Right cardiac atrium (tissue), 5 donors: Measurements from ENCODE around the gene GALNTL6. TPM values are rescaled to one million over a fixed set of nuclear protein-coding genes. Genes with fewer than 3 reads are reported as not detected.

Experiments used
- ATAC-seq, 2 donors: fragments of 200-7000 bp; cut with Tn5 transposase; one replicate each; pipeline versions ENCODE4 v1.8.0 to v1.9.1; 2020; ENCODE audit warnings: moderate library complexity in 2 of 2, mild to moderate bottlenecking in 1 of 2
- DNase-seq, 3 donors: peaks; one replicate each; pipeline ENCODE4 v3.0.0-alpha.2; 2020
- H3K27ac ChIP-seq: one replicate; pipeline ENCODE4 v1.5.1; 2013; ENCODE audit warnings: mild to moderate bottlenecking, low read length, control low read depth, moderate library complexity
- H3K27me3 ChIP-seq: one replicate; pipeline ENCODE4 v1.6.1; 2013; ENCODE audit not compliant: control insufficient read depth, insufficient read depth
- H3K4me1 ChIP-seq: one replicate; pipeline ENCODE4 v1.6.1; 2013; ENCODE audit warnings: low read length; ENCODE audit not compliant: control insufficient read depth, insufficient read depth
- H3K4me3 ChIP-seq: one replicate; pipeline ENCODE4 v1.5.1; 2013; ENCODE audit warnings: low read length, control low read depth
- H3K9me3 ChIP-seq: one replicate; pipeline ENCODE4 v1.6.1; 2013; ENCODE audit warnings: low read length; ENCODE audit not compliant: control insufficient read depth
- WGBS: extraction: QIAGEN DNeasy Blood & Tissue Kit; methylation state at CpG from one replicate; pipeline ENCODE4 v1.1.7; 2013; 5-methylcytosine and 5-hydroxymethylcytosine counted together
- intact Hi-C, 4 donors: fragments of 100-400 bp; cut with DNase I; formaldehyde crosslinking; loops; one replicate each; pipeline versions ENCODE4 v1.11.0 to v1.14.0; 2022 to 2023
- polyA plus RNA-seq: library from polyadenylated mRNA; stranded (reverse); fragments of 200-250 nt; gene quantifications from one replicate; pipeline ENCODE4 v1.2.3, GENCODE V29; 2013
- total RNA-seq, 4 donors: library from RNA; stranded (reverse); fragmentation: NEBNext Ultra II Directional; extraction: Animal tissue kit (Norgen Biotek cat#: 25700); gene quantifications; one replicate each; pipeline ENCODE4 v1.2.1, GENCODE V29; 2021
- donor health status: healthy with polysubstance abuse.
- donor health status: DM: no; HTN: yes; CAD: no.
- donor health status: DM: no; HTN: no; CAD: no.
- donor health status: DM: no; HTN: yes; CAD: no; lungs with severe emphysema.
- donor health status: DM: yes; HTN: yes; CAD: no.

Gene GALNTL6
- total and polyA plus RNA-seq, 5 donors = not detected

DNA sequence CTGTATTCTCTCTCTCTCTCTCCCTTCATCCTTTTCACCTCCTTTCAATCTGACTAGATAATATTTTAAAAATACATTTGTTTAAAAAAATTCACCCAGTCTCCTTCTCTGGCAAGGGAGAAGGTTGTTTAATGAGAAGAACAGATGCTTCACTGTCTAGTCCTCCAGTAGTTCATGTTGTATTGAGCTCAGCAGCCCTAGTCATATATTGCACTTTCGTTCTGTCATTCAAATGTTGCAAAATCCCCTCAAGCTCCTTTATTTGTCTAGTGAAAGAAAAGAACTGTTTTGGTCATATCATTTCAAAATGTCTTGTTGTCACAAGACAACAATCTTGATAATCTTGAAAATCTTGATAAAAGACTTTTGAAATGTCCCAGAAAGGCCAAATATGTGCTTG, 248.0 kb downstream of the GALNTL6 start:
- H3K9me3 ChIP-seq = no peaks in the 10 kb centered on the region
- H3K27me3 ChIP-seq = no peaks in the 10 kb centered on the region
- WGBS = 67% methylated on average over 1 of the region's 1 CpG
- H3K27ac ChIP-seq = no peak overlapping the region
- intact Hi-C loops = no loop called here
- no peaks in the 10 kb centered on the region for H3K4me1 ChIP-seq
- no peak overlapping the region for H3K4me3 ChIP-seq
- no peak for DNase-seq
- ATAC-seq = no peak

DNA sequence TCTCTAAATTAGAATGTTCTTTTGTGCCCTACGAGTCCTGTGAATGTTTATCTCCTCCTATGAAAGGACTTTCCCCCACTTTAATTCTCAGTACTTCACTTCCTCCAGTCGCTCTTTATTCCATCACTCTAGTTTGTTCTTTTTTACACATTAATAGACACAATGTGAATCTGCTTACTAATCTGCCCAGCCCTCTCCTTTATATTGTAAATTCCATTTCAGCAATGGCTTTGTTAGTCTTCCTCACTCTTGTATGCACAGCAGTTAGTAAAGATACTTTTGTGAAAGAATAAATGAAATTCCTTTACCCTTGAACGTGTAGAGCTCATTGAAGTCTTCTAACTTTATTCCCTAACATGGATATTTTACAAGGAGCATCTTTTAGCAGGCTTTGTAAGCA, 255.3 kb downstream of the GALNTL6 start:
- no peak for DNase-seq
- intact Hi-C loops = no loop called here
- Histone ChIP-seq H3K27ac (no peak overlapping the region), H3K9me3 (no peaks in the 10 kb centered on the region), H3K4me3 (no peak overlapping the region), H3K4me1 (no peaks in the 10 kb centered on the region), H3K27me3 (no peaks in the 10 kb centered on the region)
- no peak for ATAC-seq
- WGBS = no CpG with 5 or more reads among the region's 3 CpGs

DNA sequence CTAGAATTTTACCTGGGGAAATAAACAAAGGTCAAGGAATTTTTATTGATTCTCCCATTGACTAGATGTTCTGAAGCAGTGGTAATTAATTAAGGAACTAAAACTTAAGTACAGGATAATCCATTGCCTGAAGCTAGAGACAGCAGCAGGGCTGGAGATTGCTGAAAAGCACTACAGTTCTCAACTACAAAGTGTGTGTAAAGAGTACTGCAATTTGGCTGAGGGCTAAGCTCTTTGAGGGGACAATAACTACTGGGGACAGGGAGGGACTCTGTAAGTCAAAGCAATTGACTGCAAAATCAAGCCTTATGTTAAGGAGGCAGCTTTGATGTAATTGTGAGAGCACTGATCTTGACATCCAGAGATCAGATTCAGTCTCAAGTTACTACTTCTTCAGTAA, 260.4 kb downstream of the GALNTL6 start:
- Histone ChIP-seq H3K9me3 (no peaks in the 10 kb centered on the region), H3K4me3 (no peak overlapping the region), H3K27ac (no peak overlapping the region), H3K27me3 (no peaks in the 10 kb centered on the region), H3K4me1 (no peaks in the 10 kb centered on the region)
- ATAC-seq (no peak), DNase-seq (no peak)
- intact Hi-C loops = no loop called here

DNA sequence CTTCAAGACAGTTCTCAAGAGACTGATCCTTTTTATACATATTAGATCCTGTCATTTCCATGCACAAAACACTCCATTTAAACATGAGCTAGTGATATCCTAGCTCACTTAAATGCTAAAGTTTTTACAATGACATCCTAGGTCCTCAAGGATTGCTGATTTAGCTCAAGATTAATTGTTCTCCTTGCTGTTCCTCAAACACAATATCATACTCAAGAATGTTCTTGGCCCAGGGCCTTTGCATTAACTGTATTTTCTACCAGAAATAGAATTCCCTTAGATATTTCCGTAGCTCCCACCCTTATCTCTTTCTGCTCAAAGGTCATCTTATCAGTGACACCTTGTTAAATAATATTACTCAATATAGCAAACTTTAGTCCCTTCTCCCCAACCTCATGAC, 270.1 kb downstream of the GALNTL6 start:
- no peaks in the 10 kb centered on the region for H3K9me3 ChIP-seq
- 28% methylated on average over 1 of the region's 1 CpG for WGBS
- ATAC-seq = no peak
- no peak overlapping the region for H3K4me3 ChIP-seq
- no peak overlapping the region for H3K27ac ChIP-seq
- H3K4me1 ChIP-seq = no peaks in the 10 kb centered on the region
- no peak for DNase-seq
- intact Hi-C loops = no loop called here
- no peaks in the 10 kb centered on the region for H3K27me3 ChIP-seq

DNA sequence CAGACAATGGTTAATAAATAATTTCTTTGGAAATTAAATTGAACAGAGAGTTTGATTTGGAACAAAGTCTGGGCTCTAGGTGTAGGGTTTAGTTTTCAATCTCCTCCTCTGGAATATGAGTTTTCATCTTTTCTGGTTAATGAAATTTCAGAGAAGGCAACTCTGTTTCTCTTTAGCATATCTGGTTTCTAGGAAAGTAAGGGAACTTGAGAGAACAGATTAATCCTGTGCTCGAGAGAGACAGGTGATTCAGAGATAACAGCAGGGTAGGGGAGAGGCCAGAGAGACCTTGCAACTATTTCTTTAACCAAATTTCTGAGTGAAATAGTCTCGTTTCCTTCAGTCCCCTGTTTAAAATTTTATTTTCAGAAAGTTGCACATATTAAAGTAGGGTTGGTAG, 275.4 kb downstream of the GALNTL6 start:
- DNase-seq (no peak), ATAC-seq (no peak)
- no peaks in the 10 kb centered on the region for H3K27me3 ChIP-seq
- H3K27ac ChIP-seq = no peak overlapping the region
- intact Hi-C loops = no loop called here
- H3K4me3 ChIP-seq = no peak overlapping the region
- no peaks in the 10 kb centered on the region for H3K9me3 ChIP-seq
- no peaks in the 10 kb centered on the region for H3K4me1 ChIP-seq
- WGBS = 42% methylated on average over 2 of the region's 2 CpGs

DNA sequence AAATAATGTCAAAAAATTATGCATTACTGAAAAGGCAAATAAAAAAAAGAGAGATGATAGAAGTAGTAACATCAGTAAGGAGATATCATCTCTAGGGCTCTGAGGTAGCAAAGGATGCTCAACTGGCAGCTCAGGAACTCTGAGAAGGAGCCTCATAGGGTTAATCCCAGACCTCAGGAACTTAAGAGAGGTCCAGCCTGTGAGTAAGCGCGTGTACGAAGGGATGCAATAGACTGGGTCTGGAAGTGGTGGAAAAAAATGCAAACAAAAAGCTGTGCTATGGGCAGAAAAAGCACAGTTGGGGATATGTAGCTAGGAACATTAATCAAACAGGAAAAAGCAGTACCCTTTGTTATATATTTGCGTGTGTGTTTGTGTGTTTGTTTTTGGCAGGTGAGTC, 282.0 kb downstream of the GALNTL6 start:
- Histone ChIP-seq H3K9me3 (no peaks in the 10 kb centered on the region), H3K4me1 (no peaks in the 10 kb centered on the region), H3K4me3 (no peak overlapping the region), H3K27me3 (no peaks in the 10 kb centered on the region), H3K27ac (no peak overlapping the region)
- DNase-seq (no peak), ATAC-seq (no peak)
- 60% methylated on average over 4 of the region's 4 CpGs for WGBS
- intact Hi-C loops = no loop called here

DNA sequence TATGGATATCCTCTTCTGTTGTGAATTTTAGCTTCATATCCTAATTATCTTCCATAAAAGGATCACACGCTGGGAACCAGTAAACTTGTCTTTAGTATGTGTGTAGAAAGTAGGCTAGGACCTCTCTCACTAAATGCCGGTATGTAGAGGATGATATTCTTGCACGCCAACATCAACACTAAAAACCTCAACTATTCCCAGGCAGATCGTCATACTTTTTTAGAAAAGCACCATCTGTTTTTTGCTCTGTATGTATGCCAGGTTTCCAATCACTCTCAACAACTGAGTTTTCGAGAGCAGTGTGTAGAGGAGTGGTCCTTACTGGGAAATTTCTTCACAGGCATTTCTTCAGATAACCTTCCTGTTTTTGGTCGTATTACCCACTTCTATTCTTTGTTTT, 283.6 kb downstream of the GALNTL6 start:
- 52% methylated on average over 6 of the region's 6 CpGs for WGBS
- Histone ChIP-seq H3K4me3 (no peak overlapping the region), H3K9me3 (no peaks in the 10 kb centered on the region), H3K27ac (no peak overlapping the region), H3K4me1 (no peaks in the 10 kb centered on the region), H3K27me3 (no peaks in the 10 kb centered on the region)
- ATAC-seq = no peak
- DNase-seq = no peak
- intact Hi-C loops = no loop called here

DNA sequence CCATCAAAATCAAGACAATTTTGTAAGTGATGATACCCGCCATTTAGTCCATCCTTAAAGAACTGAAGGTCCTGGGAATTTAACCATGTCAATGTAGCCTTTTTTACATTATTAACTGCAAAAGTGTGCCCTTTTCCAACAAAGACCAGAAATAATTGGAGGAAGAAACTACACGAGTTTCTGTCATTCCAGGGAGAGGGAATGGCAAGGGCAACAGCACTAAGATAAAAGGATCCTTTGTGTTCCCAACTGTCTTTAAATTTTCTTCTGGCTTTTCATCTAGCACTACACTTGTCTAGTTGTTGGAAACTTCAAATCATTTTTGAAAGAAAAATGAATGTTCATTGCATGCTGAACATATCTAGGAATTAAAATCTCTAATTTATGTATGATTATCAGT, 286.2 kb downstream of the GALNTL6 start:
- no peaks in the 10 kb centered on the region for H3K4me1 ChIP-seq

DNA sequence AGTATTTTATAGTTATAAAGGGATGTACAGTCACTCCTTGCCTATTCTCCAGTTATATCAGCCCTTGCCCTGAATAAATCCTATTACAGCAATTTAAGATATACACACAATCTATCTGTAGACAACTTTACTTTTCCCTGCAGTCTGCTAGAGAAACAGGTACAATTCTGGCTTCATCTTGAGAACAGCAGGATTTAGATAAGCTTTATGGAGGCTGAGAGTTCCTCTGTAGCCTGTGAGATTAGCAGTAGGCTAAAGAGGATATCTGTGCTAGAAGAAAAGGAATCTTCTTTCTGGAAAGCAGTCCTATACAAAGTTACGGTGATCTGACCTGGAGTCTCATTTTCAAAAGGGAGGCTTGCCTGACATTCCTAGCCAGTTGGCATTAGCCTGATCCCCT, 290.3 kb downstream of the GALNTL6 start:
- Histone ChIP-seq H3K9me3 (no peaks in the 10 kb centered on the region), H3K4me3 (no peak overlapping the region), H3K27me3 (no peaks in the 10 kb centered on the region), H3K27ac (no peak overlapping the region), H3K4me1 (no peaks in the 10 kb centered on the region)
- no peak for DNase-seq
- no peak for ATAC-seq
- intact Hi-C loops = no loop called here
- 91% methylated on average over 1 of the region's 1 CpG for WGBS

More for the DNA sequence above, 286.2 kb downstream of the GALNTL6 start:
- Histone ChIP-seq H3K4me3 (no peak overlapping the region), H3K27ac (no peak overlapping the region), H3K9me3 (no peaks in the 10 kb centered on the region), H3K27me3 (no peaks in the 10 kb centered on the region)
- ATAC-seq = no peak
- intact Hi-C loops = no loop called here
- 62% methylated on average over 2 of the region's 2 CpGs for WGBS
- DNase-seq = no peak

DNA sequence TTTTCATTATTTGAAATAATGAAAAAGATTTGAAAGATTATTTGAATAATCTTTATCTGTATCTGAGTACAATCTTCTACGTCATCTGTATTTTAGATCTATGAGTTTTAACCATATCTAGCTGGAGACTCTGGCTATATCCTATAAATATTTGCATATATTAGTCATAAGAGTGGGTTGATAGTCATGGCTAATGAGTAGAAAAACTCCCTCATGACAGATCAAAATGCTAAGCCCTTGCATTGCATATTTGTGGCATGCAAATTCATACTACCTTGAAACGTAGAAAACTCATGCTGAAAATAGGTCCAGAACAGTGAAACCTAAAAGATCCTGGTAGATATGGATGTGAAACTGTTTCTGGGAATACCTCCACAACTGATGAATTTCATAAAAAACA, 291.3 kb downstream of the GALNTL6 start:
- Histone ChIP-seq H3K27ac (no peak overlapping the region), H3K4me3 (no peak overlapping the region), H3K4me1 (no peaks in the 10 kb centered on the region), H3K9me3 (no peaks in the 10 kb centered on the region), H3K27me3 (no peaks in the 10 kb centered on the region)
- DNase-seq (no peak), ATAC-seq (no peak)
- intact Hi-C loops = no loop called here
- 73% methylated on average over 2 of the region's 2 CpGs for WGBS

DNA sequence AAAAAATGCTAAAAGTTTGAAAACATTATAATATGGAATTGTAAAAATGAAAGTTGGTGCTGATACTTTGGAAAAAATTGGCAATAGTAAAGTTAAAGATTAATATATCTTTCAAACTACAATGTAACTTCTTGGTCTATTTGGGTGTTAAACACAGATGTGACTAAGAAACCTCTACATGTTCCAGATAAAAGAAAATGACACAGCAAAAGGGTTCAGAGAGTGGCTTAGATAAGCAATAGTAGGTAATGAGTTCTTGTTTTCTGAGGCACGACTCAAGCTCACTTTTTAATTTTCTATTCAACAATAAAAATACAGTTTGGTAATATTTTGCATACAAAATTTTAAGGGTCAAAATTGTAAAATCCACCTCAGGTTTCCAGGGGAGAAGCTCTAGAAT, 292.7 kb downstream of the GALNTL6 start:
- 76% methylated on average over 1 of the region's 1 CpG for WGBS

DNA sequence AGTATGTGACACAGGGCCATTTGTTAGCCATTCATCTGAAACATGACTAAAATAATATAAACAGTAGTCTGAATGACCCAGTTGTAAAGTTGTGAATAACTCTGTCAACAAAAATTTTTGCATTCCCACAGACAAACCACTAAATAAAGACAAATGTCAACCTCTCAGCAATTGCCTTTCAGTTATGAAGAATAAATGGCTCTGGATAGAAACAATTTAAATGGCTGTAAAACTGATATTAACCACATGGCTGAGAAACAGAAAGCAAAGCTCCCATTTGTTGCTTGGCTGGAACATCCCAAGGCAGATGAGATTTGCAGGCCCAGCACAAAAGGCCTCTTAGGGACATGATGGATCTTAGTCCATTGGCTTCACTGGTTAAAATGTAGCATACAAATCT, 296.3 kb downstream of the GALNTL6 start:
- intact Hi-C loops = no loop called here
- no peak overlapping the region for H3K4me3 ChIP-seq
- ATAC-seq = no peak
- no peaks in the 10 kb centered on the region for H3K9me3 ChIP-seq
- no peaks in the 10 kb centered on the region for H3K27me3 ChIP-seq
- no peak overlapping the region for H3K27ac ChIP-seq
- no peaks in the 10 kb centered on the region for H3K4me1 ChIP-seq
- DNase-seq = no peak

More for the DNA sequence above, 292.7 kb downstream of the GALNTL6 start:
- no peak overlapping the region for H3K4me3 ChIP-seq
- no peak overlapping the region for H3K27ac ChIP-seq
- no peaks in the 10 kb centered on the region for H3K27me3 ChIP-seq
- intact Hi-C loops = no loop called here
- H3K9me3 ChIP-seq = no peaks in the 10 kb centered on the region
- no peak for DNase-seq
- no peaks in the 10 kb centered on the region for H3K4me1 ChIP-seq
- no peak for ATAC-seq
